ENCODE measurements around the gene KRT32. TPM values are rescaled to one million over a fixed set of nuclear protein-coding genes. Genes with fewer than 3 reads are reported as not detected.

Gene KRT32
- total and polyA plus RNA-seq, 9 of the 15 experiments (the other 6 are each of a cell fraction or from before 2014, with no cell fraction given) = not detected

GRCh38 chr17:41415411-41415810, 51.8 kb downstream of the KRT32 start:
- H3K9me1 ChIP-seq (ENCODE audit: control insufficient read depth, insufficient read depth, low read length) = no peaks in the 10 kb centered on the region
- ChIA-PET CTCF (ENCODE audit: low intra/inter-chr PET ratio) (no interaction called here), POLR2A (interaction anchor here (1.4 to 1.9 kb wide), 2 partner anchors 10 to 12 kb away, joined by 4 to 5 read pairs; no protein-coding TSS in a partner anchor)
- DNase-seq (ENCODE audit: extremely low read depth in 1 of 4, low spot score in 3 of 4) (no peak), FAIRE-seq (no peak), ATAC-seq (no peak)
- no peaks in the 10 kb centered on the region for H3K36me3 ChIP-seq (ENCODE audit: control insufficient read depth, insufficient read depth, low read length)
- H3K4me3 ChIP-seq = no peak overlapping the region
- no peaks in the 10 kb centered on the region for H3K9me3 ChIP-seq (replicated peaks; ENCODE audit: control insufficient read depth, insufficient read depth, low read depth, low read length)
- H3K4me1 ChIP-seq (replicated peaks in 1 of 2; ENCODE audit: control insufficient read depth in 2 of 2, insufficient read depth in 2 of 2, low read length in 2 of 2) = no peaks in the 10 kb centered on the region
- BruUV-seq (replicated peaks) = no TSS peak
- H3K27ac ChIP-seq (ENCODE audit: extremely low read depth, low read depth, low read length) = no peak overlapping the region
- no peak overlapping the region for H2AFZ ChIP-seq (ENCODE audit: low read depth, low read length)
- H3K4me2 ChIP-seq (ENCODE audit: insufficient read depth, low read length) = no peak overlapping the region
- no peak overlapping the region for H3K9ac ChIP-seq (ENCODE audit: insufficient read depth in 1 of 2, low read depth in 2 of 2, low read length in 2 of 2)
- 0% methylated on average over 4 of the region's 4 CpGs for WGBS (ENCODE audit: insufficient coverage, low coverage, missing lambda C conversion rate)
- in situ Hi-C loops (cut with MboI) = no loop called here
- intact Hi-C loops (cut with micrococcal nuclease) = no loop called here
- H3K79me2 ChIP-seq (ENCODE audit: control insufficient read depth, insufficient read depth, low read length) = no peaks in the 10 kb centered on the region
- TF ChIP-seq MTA1 (IDR thresholded peaks at IDR 0.05; ENCODE audit: borderline replicate concordance) (no peak), EHMT2 (IDR thresholded peaks at IDR 0.05) (no peak), CCAR2 (IDR thresholded peaks at IDR 0.05; ENCODE audit: low read depth, low read length) (no peak), YBX1 (IDR thresholded peaks at IDR 0.05) (no peak), CHCHD3 (CRISPR knock-in tag; IDR thresholded peaks at IDR 0.05) (no peak), ZNF589 (CRISPR knock-in tag; IDR thresholded peaks at IDR 0.05; ENCODE audit: low read depth) (no peak), ZNF561 (CRISPR knock-in tag; conservative IDR thresholded peaks at IDR 0.05) (no peak), SOX6 (IDR thresholded peaks at IDR 0.05) (no peak), U2AF1 (optimal IDR thresholded peaks at IDR 0.05; ENCODE audit: low read depth, low read length) (no peak), ILF3 (IDR thresholded peaks at IDR 0.05; ENCODE audit: borderline replicate concordance) (no peak), ELF1 (tag; IDR thresholded peaks at IDR 0.05) (no peak), PHB2 (IDR thresholded peaks at IDR 0.05; ENCODE audit: low read depth) (no peak), ZNF431 (CRISPR knock-in tag; IDR thresholded peaks at IDR 0.05) (no peak), FOSL1 (tag; conservative IDR thresholded peaks at IDR 0.05) (no peak), CHD4 (IDR thresholded peaks at IDR 0.05; ENCODE audit: insufficient read depth, insufficient replicate concordance, low read depth, low read length, poor library complexity, severe bottlenecking) (no peak)
- TF ChIP-seq, protein P1, sequence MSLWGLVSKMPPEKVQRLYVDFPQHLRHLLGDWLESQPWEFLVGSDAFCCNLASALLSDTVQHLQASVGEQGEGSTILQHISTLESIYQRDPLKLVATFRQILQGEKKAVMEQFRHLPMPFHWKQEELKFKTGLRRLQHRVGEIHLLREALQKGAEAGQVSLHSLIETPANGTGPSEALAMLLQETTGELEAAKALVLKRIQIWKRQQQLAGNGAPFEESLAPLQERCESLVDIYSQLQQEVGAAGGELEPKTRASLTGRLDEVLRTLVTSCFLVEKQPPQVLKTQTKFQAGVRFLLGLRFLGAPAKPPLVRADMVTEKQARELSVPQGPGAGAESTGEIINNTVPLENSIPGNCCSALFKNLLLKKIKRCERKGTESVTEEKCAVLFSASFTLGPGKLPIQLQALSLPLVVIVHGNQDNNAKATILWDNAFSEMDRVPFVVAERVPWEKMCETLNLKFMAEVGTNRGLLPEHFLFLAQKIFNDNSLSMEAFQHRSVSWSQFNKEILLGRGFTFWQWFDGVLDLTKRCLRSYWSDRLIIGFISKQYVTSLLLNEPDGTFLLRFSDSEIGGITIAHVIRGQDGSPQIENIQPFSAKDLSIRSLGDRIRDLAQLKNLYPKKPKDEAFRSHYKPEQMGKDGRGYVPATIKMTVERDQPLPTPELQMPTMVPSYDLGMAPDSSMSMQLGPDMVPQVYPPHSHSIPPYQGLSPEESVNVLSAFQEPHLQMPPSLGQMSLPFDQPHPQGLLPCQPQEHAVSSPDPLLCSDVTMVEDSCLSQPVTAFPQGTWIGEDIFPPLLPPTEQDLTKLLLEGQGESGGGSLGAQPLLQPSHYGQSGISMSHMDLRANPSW (CRISPR knock-in tag; IDR thresholded peaks at IDR 0.05) = no peak
- H4K20me1 ChIP-seq (replicated peaks; ENCODE audit: control insufficient read depth, insufficient read depth, low read length) = no peaks in the 10 kb centered on the region
- H3K27me3 ChIP-seq (ENCODE audit: control insufficient read depth in 2 of 2, insufficient read depth in 2 of 2, low read length in 2 of 2) = peaks cover 16 to 30% of the 10 kb centered on the region in 2 experiments; a peak in 3 of 5 replicates
